WERI-Rb-1 (cell line): ENCODE measurements around the gene GLB1L2.

Source experiments
- DNase-seq: peaks from one replicate; pipeline ENCODE4 v3.0.0-alpha.2; 2020
- H3K27ac ChIP-seq: fragments of 250-450 bp; sonication (Bioruptor Pico); 2 replicates; pipeline ENCODE4 v1.5.1; 2020; ENCODE audit warnings: mild to moderate bottlenecking, moderate library complexity
- H3K27me3 ChIP-seq: fragments of 250-450 bp; sonication (Bioruptor Pico); 2 replicates; pipeline ENCODE4 v1.5.1; 2021; ENCODE audit warnings: mild to moderate bottlenecking, low read depth, moderate library complexity; ENCODE audit not compliant: insufficient read depth, severe bottlenecking
- H3K36me3 ChIP-seq: fragments of 250-450 bp; sonication (Bioruptor Pico); 2 replicates; pipeline ENCODE4 v1.5.1; 2020; ENCODE audit warnings: mild to moderate bottlenecking, moderate library complexity
- H3K4me3 ChIP-seq: 2 replicates; pipeline ENCODE4 v1.5.1; 2011; ENCODE audit warnings: low read depth, mild to moderate bottlenecking, control low read depth, low read length
- H3K9me3 ChIP-seq: fragments of 250-450 bp; sonication (Bioruptor Pico); 2 replicates; pipeline ENCODE4 v1.5.1; 2021; ENCODE audit warnings: mild to moderate bottlenecking, moderate library complexity; ENCODE audit not compliant: severe bottlenecking
- CTCF ChIP-seq: IDR thresholded peaks from 2 replicates; pipeline ENCODE4 v1.5.1; 2011; ENCODE audit warnings: low read depth, mild to moderate bottlenecking, control low read depth, inconsistent platforms, low read length

Gene GLB1L2

GRCh38 chr11:134346101-134346975, 14.6 kb downstream of the GLB1L2 start:
- Histone ChIP-seq H3K9me3 (no peaks in the 10 kb centered on the region), H3K36me3 (peaks cover 14% of the 10 kb centered on the region), H3K4me3 (no peak overlapping the region), H3K27me3 (no peaks in the 10 kb centered on the region), H3K27ac (no peak overlapping the region)
- DNase-seq, result no peak
- no peak for TF ChIP-seq CTCF

GRCh38 chr11:134346976-134347350, 15.2 kb downstream of the GLB1L2 start:
- Histone ChIP-seq H3K36me3 (peaks cover 14% of the 10 kb centered on the region), H3K27me3 (no peaks in the 10 kb centered on the region), H3K9me3 (no peaks in the 10 kb centered on the region), H3K27ac (no peak overlapping the region), H3K4me3 (no peak overlapping the region)
- DNase-seq, result no peak
- no peak for TF ChIP-seq CTCF

DNA sequence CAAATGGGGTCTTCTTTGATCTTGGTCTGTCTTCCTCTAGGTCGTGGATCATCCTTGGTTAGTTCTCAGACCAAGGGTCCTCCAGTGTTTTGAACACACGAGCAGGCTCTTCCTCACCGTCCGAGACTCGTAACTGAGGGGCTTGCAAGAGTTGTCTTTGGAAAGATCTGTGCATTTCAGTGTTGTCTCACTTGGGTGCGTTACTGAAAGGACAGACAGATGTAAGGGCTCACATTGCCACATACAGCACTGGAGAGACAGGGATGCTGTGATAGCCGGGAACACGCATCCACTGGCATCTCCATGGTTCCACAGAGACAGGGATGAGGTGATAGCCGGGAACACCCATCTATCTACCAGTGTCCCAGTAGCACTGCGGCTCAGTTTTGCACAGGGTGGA, 15.7 kb downstream of the GLB1L2 start:
- no peak for DNase-seq
- TF ChIP-seq CTCF, result no peak
- Histone ChIP-seq H3K36me3 (peaks cover 14% of the 10 kb centered on the region), H3K9me3 (no peaks in the 10 kb centered on the region), H3K27me3 (no peaks in the 10 kb centered on the region), H3K4me3 (no peak overlapping the region), H3K27ac (no peak overlapping the region)

DNA sequence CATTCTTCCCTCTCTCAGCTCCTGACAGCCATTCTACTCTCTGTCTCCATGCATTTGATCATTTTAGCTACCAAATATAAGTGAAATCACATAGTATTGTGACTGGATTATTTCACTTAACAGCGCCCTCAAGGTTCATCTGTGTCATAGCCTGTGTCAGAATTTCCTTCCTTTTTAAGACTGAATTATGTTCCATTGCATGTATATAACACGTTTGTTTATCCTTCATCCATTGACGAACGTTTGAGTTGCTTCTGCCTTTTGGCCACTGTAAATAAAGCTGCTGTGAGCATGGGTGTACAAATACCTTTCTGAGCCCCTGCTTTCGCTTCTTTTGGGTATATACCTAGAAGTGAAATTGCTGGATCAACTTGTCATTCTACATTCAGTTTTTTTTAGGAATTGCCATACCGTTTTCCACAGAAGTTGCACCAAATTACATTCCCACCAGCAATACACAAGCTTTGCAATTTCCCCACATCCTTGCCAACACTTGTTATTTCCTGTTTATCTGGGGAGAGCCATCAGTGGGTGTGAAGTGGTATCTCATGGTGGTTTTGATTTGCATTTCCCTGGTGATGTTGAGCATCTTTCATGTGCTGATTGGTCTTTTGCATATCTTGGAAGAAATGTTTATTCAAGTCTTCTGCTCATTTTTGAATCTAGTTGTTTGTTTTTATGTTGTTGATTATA, 17.5 kb downstream of the GLB1L2 start:
- no peak overlapping the region for H3K27ac ChIP-seq
- DNase-seq, result no peak
- H3K4me3 ChIP-seq, result no peak overlapping the region
- H3K9me3 ChIP-seq, result peaks cover 6% of the 10 kb centered on the region
- no peaks in the 10 kb centered on the region for H3K27me3 ChIP-seq
- peaks cover 16% of the 10 kb centered on the region for H3K36me3 ChIP-seq
- TF ChIP-seq CTCF, result no peak

DNA sequence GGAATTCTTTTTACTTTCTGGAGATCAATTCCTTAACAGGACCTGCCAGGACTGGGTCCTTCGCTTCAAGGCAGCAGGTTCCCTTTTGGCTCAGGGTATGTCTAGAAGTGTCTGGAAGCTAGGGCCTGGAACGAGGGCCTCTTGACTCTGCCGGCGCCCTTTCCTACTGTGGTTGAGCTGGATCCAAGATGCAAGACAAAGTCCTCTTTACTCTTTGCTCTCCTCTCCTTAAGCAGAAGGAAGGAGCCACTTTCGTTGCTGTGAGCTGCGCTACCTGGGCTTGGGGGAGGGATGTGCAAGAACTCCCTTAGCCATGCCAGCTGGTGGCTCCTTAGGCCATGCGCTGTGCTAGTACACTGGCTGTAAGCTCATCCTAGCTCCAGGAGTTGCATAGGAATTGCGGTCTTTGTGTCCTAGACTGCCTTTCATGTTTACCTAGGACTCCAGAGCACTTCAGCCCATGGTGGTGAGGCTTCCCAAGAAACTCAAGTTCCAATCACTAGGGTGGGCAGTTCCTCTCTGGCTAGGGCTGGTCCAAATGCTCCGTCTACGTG, 18.1 kb downstream of the GLB1L2 start:
- H3K27ac ChIP-seq, result no peak overlapping the region

More for the DNA sequence above, 18.1 kb downstream of the GLB1L2 start:
- DNase-seq, result no peak
- H3K36me3 ChIP-seq, result peaks cover 16% of the 10 kb centered on the region
- TF ChIP-seq CTCF, result no peak
- no peak overlapping the region for H3K4me3 ChIP-seq
- H3K27me3 ChIP-seq, result no peaks in the 10 kb centered on the region
- peaks cover 6% of the 10 kb centered on the region for H3K9me3 ChIP-seq
